ENCODE data around the gene ZBTB21. TPM values are rescaled to one million over a fixed set of nuclear protein-coding genes. Genes with fewer than 3 reads are reported as not detected.

The ZBTB21 gene
- total RNA-seq, 4 donors from 2014 or later, result 5.9 to 15.1 (median 9.2) TPM

- Histone ChIP-seq H3K4me3 (no peak overlapping the region), H3K27me3 (no peaks in the 10 kb centered on the region), H3K9me3 (no peaks in the 10 kb centered on the region), H3K36me3 (no peaks in the 10 kb centered on the region), H3K27ac (replicated peaks in 1 of 4) (no peak overlapping the region), H3K4me1 (no peaks in the 10 kb centered on the region)
- TF ChIP-seq CTCF (IDR thresholded peaks at IDR 0.05), result no peak
- TF ChIP-seq POLR2A (IDR thresholded peaks at IDR 0.05; ENCODE audit: low read depth), result no peak
- TF ChIP-seq EP300 (IDR thresholded peaks at IDR 0.05), result no peak
- TF ChIP-seq POLR2AphosphoS5 (IDR thresholded peaks at IDR 0.05), result no peak
- intact Hi-C loops (cut with DNase I), result no loop called here
- no peak for DNase-seq (ENCODE audit: extremely low spot score)
- 100% methylated on average over 1 of the region's 3 CpGs for WGBS
These were observed 22.8 kb upstream of the ZBTB21 start for GRCh38 chr21:42032968-42033367.

GRCh38 chr21:42032266-42032665 lies 22.1 kb upstream of the ZBTB21 start:
- TF ChIP-seq POLR2AphosphoS5 (IDR thresholded peaks at IDR 0.05), result no peak
- TF ChIP-seq EP300 (IDR thresholded peaks at IDR 0.05), result no peak
- TF ChIP-seq CTCF (IDR thresholded peaks at IDR 0.05), result no peak
- TF ChIP-seq POLR2A (IDR thresholded peaks at IDR 0.05; ENCODE audit: low read depth), result no peak
- H3K36me3 ChIP-seq, result no peaks in the 10 kb centered on the region
- H3K9me3 ChIP-seq, result no peaks in the 10 kb centered on the region
- no peaks in the 10 kb centered on the region for H3K4me1 ChIP-seq
- DNase-seq (ENCODE audit: extremely low spot score), result no peak
- no peaks in the 10 kb centered on the region for H3K27me3 ChIP-seq
- 92% methylated on average over 2 of the region's 2 CpGs for WGBS
- no peak overlapping the region for H3K27ac ChIP-seq (replicated peaks in 1 of 4)
- intact Hi-C loops (cut with DNase I), result no loop called here
- H3K4me3 ChIP-seq, result no peak overlapping the region

- Histone ChIP-seq H3K4me3 (no peak overlapping the region), H3K4me1 (no peaks in the 10 kb centered on the region), H3K27ac (replicated peaks in 1 of 4) (no peak overlapping the region), H3K27me3 (no peaks in the 10 kb centered on the region), H3K9me3 (no peaks in the 10 kb centered on the region), H3K36me3 (no peaks in the 10 kb centered on the region)
- 68% methylated on average over 3 of the region's 4 CpGs for WGBS
- DNase-seq (ENCODE audit: extremely low spot score), result no peak
- intact Hi-C loops (cut with DNase I), result no loop called here
- no peak for TF ChIP-seq POLR2A (IDR thresholded peaks at IDR 0.05; ENCODE audit: low read depth)
- no peak for TF ChIP-seq EP300 (IDR thresholded peaks at IDR 0.05)
- TF ChIP-seq CTCF (IDR thresholded peaks at IDR 0.05), result no peak
- TF ChIP-seq POLR2AphosphoS5 (IDR thresholded peaks at IDR 0.05), result no peak
These were observed 21.7 kb upstream of the ZBTB21 start for GRCh38 chr21:42031816-42032215.

- no peak overlapping the region for H3K4me3 ChIP-seq
- no peaks in the 10 kb centered on the region for H3K9me3 ChIP-seq
- TF ChIP-seq POLR2AphosphoS5 (IDR thresholded peaks at IDR 0.05), result no peak
- TF ChIP-seq CTCF (IDR thresholded peaks at IDR 0.05), result no peak
- TF ChIP-seq POLR2A (IDR thresholded peaks at IDR 0.05; ENCODE audit: low read depth), result no peak
- TF ChIP-seq EP300 (IDR thresholded peaks at IDR 0.05), result no peak
- WGBS, result 84% methylated on average over 9 of the region's 9 CpGs
- no peaks in the 10 kb centered on the region for H3K36me3 ChIP-seq
- H3K4me1 ChIP-seq, result no peaks in the 10 kb centered on the region
- H3K27ac ChIP-seq (replicated peaks in 1 of 4), result no peak overlapping the region
- H3K27me3 ChIP-seq, result no peaks in the 10 kb centered on the region
- intact Hi-C loops (cut with DNase I), result no loop called here
- DNase-seq (ENCODE audit: extremely low spot score), result no peak
These were observed 21.1 kb upstream of the ZBTB21 start for GRCh38 chr21:42031241-42031640.

GRCh38 chr21:42030311-42030710 lies 20.2 kb upstream of the ZBTB21 start:
- H3K27me3 ChIP-seq, result no peaks in the 10 kb centered on the region
- WGBS, result 90% methylated on average over 4 of the region's 4 CpGs
- no peaks in the 10 kb centered on the region for H3K4me1 ChIP-seq
- H3K36me3 ChIP-seq, result no peaks in the 10 kb centered on the region
- intact Hi-C loops (cut with DNase I), result no loop called here
- no peak overlapping the region for H3K4me3 ChIP-seq
- no peak overlapping the region for H3K27ac ChIP-seq (replicated peaks in 1 of 4)
- no peak for DNase-seq (ENCODE audit: extremely low spot score)
- H3K9me3 ChIP-seq, result no peaks in the 10 kb centered on the region
- TF ChIP-seq CTCF (IDR thresholded peaks at IDR 0.05) (no peak), EP300 (IDR thresholded peaks at IDR 0.05) (no peak), POLR2AphosphoS5 (IDR thresholded peaks at IDR 0.05) (no peak), POLR2A (IDR thresholded peaks at IDR 0.05; ENCODE audit: low read depth) (no peak)

Measured in esophagus muscularis mucosa (tissue), 4 donors.